C4-2B (cell line): ENCODE results near the gene SGTA.

Experiments used
- ZFX ChIP-seq: fragments of 450-650 bp; IDR thresholded peaks from 2 replicates; pipeline ENCODE4 v1.6.1; 2017
- TF ChIP-seq, protein P1 (sequence below): fragments of 450-650 bp; conservative IDR thresholded peaks from 2 replicates; pipeline ENCODE4 v1.5.1; 2017; ENCODE audit warnings: mild to moderate bottlenecking

DNA sequence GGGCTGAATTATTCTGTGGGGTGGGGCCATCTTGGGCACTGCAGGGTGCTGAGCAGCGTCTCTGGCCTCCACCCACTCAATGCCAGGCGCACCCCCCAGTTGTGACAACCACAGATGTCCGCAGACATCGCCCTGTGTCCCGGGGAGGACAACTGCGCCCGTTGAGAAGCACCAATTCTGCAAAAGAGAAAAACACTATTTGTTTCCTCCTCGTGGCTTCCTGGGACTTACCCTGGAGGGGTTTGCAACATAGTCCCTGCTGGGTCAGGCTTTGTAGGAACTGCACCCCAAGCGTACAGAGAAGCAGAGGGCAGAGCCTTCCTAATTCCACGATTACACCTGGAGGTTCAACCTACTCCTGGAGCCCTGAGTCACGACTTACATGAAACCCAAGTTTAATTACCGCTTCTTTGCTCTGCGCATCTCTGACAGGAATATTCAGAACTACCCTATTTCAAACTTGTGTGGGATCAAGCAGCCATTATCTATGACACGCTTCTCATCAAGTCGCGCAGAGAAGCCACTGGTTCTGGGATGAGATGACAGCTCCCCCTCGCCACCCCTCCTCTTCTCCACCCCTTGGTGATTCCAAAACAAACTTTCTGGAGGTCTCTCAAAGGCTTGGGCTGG lies 32.1 kb downstream of the SGTA start:
- TF ChIP-seq, protein P1, sequence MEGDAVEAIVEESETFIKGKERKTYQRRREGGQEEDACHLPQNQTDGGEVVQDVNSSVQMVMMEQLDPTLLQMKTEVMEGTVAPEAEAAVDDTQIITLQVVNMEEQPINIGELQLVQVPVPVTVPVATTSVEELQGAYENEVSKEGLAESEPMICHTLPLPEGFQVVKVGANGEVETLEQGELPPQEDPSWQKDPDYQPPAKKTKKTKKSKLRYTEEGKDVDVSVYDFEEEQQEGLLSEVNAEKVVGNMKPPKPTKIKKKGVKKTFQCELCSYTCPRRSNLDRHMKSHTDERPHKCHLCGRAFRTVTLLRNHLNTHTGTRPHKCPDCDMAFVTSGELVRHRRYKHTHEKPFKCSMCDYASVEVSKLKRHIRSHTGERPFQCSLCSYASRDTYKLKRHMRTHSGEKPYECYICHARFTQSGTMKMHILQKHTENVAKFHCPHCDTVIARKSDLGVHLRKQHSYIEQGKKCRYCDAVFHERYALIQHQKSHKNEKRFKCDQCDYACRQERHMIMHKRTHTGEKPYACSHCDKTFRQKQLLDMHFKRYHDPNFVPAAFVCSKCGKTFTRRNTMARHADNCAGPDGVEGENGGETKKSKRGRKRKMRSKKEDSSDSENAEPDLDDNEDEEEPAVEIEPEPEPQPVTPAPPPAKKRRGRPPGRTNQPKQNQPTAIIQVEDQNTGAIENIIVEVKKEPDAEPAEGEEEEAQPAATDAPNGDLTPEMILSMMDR: no peak
- TF ChIP-seq ZFX: no peak
